HepG2 (cell line): Measurements from ENCODE around the gene C1orf159. TPM values are rescaled to one million over a fixed set of nuclear protein-coding genes. Genes with fewer than 3 reads are reported as not detected.

Experiments used
- ATAC-seq: fragments of 200-7000 bp; cut with Tn5 transposase; 3 replicates; pipeline ENCODE4 v1.9.1; 2020; ENCODE audit warnings: mild to moderate bottlenecking, moderate library complexity
- BruUV-seq: library from RNA; stranded (reverse); fragments of 400-500 nt; replicated peaks from 2 replicates; lab custom pipeline; 2021; lab: Mats Ljungman, UMichigan
- CTCF ChIA-PET: fragments of 300-600 bp; formaldehyde crosslinking; extraction: SDS; loops from one replicate; lab custom pipeline; 2021; ENCODE audit warnings: low total read pairs, inconsistent platforms, low intra/inter-chr PET ratio; lab: Yijun Ruan, JAX
- POLR2A ChIA-PET: fragments of 350-600 bp; sonication (Branson Sonifier 250); formaldehyde crosslinking; loops from one replicate; lab custom pipeline; 2020; ENCODE audit warnings: antibody characterized with exemption, inconsistent platforms; lab: Yijun Ruan, JAX
- DNase-seq: peaks from one replicate; pipeline ENCODE4 v3.0.0-alpha.2; 2015; ENCODE audit warnings: low spot score
- FAIRE-seq: peaks from 3 replicates; lab custom pipeline; 2011; peaks lifted over from hg19 to GRCh38; lab: Jason Lieb, UNC
- H2AFZ ChIP-seq: one replicate; pipeline ENCODE4 v1.6.1; 2011; ENCODE audit warnings: low read length, inconsistent platforms
- H3K27ac ChIP-seq: fragments of 300-600 bp; 3 replicates; pipeline ENCODE4 v1.8.0; 2011; ENCODE audit warnings: mixed run types, mild to moderate bottlenecking, mixed read lengths, low read length, inconsistent platforms; ENCODE audit not compliant: insufficient read depth; ENCODE audit errors: extremely low read length
- H3K27me3 ChIP-seq, 2 experiments: fragments of 200-600 bp in 1 of 2; 2 replicates in 1 of 2; 3 replicates in 1 of 2; pipeline versions ENCODE4 v1.6.0 to v1.8.0; 2011; ENCODE audit warnings: low read length in 2 of 2, mild to moderate bottlenecking in 2 of 2, moderate library complexity in 2 of 2, inconsistent platforms in 1 of 2; ENCODE audit not compliant: insufficient read depth in 2 of 2, control insufficient read depth in 1 of 2
- H3K36me3 ChIP-seq, 2 experiments: fragments of 200-600 bp in 1 of 2; replicated peaks in 1 of 2; 2 replicates in 1 of 2; 3 replicates in 1 of 2; pipeline versions ENCODE4 v1.5.1 to v1.8.0; 2011; ENCODE audit warnings: low read length in 2 of 2, inconsistent platforms in 1 of 2; ENCODE audit not compliant: insufficient read depth in 2 of 2, control insufficient read depth in 1 of 2
- H3K4me1 ChIP-seq: 2 replicates; pipeline ENCODE4 v1.5.1; 2012; ENCODE audit warnings: low read length, inconsistent platforms; ENCODE audit not compliant: insufficient read depth
- H3K4me2 ChIP-seq: 2 replicates; pipeline ENCODE4 v1.6.0; 2011; ENCODE audit warnings: low read depth, low read length, inconsistent platforms
- H3K4me3 ChIP-seq, 3 experiments: fragments of 200-600 bp in 1 of 3; sonication (generic), shearing (Covaris generic) in 1 of 3; replicated peaks in 1 of 3; 2 replicates each; pipeline ENCODE4 v1.5.1; 2011 to 2016; ENCODE audit warnings: low read length in 3 of 3, inconsistent platforms in 2 of 3, low read depth in 2 of 3, mild to moderate bottlenecking in 2 of 3, control low read depth in 1 of 3, mixed read lengths in 1 of 3; ENCODE audit not compliant: insufficient read depth in 1 of 3
- H3K79me2 ChIP-seq: one replicate; pipeline ENCODE4 v1.6.1; 2011; ENCODE audit warnings: low read length, inconsistent platforms; ENCODE audit not compliant: insufficient read depth
- H3K9ac ChIP-seq: 2 replicates; pipeline ENCODE4 v1.6.0; 2011; ENCODE audit warnings: mild to moderate bottlenecking, low read depth, low read length, inconsistent platforms; ENCODE audit not compliant: insufficient read depth
- H3K9me3 ChIP-seq: 2 replicates; pipeline ENCODE4 v1.5.1; 2012; ENCODE audit warnings: mild to moderate bottlenecking, low read length
- H4K20me1 ChIP-seq: 2 replicates; pipeline ENCODE4 v1.6.0; 2011; ENCODE audit warnings: inconsistent platforms, mild to moderate bottlenecking, low read length, moderate library complexity; ENCODE audit not compliant: insufficient read depth
- BORCS8-MEF2B ChIP-seq: sonication (generic); formaldehyde crosslinking; IDR thresholded peaks from 2 replicates; pipeline ENCODE4 v1.8.0; 2022; ENCODE audit warnings: mild to moderate bottlenecking, missing genetic modification reagents
- CC2D1A ChIP-seq: sonication (generic); formaldehyde crosslinking; IDR thresholded peaks from 2 replicates; pipeline ENCODE4 v1.8.1; 2023; ENCODE audit warnings: mild to moderate bottlenecking, missing genetic modification reagents
- GATAD2A ChIP-seq: IDR thresholded peaks from 2 replicates; pipeline ENCODE4 v1.6.1; 2016
- HOXA7 ChIP-seq: sonication (generic); formaldehyde crosslinking; IDR thresholded peaks from 2 replicates; pipeline ENCODE4 v1.8.1; 2022; ENCODE audit warnings: mild to moderate bottlenecking, missing genetic modification reagents, moderate library complexity
- REPIN1 ChIP-seq: sonication (generic); formaldehyde crosslinking; IDR thresholded peaks from 2 replicates; pipeline ENCODE4 v1.8.0; 2022; ENCODE audit warnings: missing genetic modification reagents, low read depth, mild to moderate bottlenecking, borderline replicate concordance
- SNAPC2 ChIP-seq: sonication (generic); formaldehyde crosslinking; IDR thresholded peaks from 2 replicates; pipeline ENCODE4 v1.8.1; 2022; ENCODE audit warnings: mild to moderate bottlenecking, missing genetic modification reagents
- THAP7 ChIP-seq: sonication (generic); formaldehyde crosslinking; IDR thresholded peaks from 2 replicates; pipeline ENCODE4 v1.8.1; 2023; ENCODE audit warnings: mild to moderate bottlenecking, missing genetic modification reagents
- ZIK1 ChIP-seq: sonication (generic); formaldehyde crosslinking; IDR thresholded peaks from 2 replicates; pipeline ENCODE4 v1.5.0; 2020; ENCODE audit warnings: mild to moderate bottlenecking, low read depth, missing genetic modification reagents, borderline replicate concordance
- ZNF101 ChIP-seq: sonication (generic); formaldehyde crosslinking; IDR thresholded peaks from 2 replicates; pipeline ENCODE4 v1.4.0; 2020; ENCODE audit warnings: mild to moderate bottlenecking, low read depth, missing genetic modification reagents, borderline replicate concordance
- ZNF24 ChIP-seq: fragments of 450-650 bp; IDR thresholded peaks from 2 replicates; pipeline ENCODE4 v1.6.1; 2017; ENCODE audit warnings: antibody characterized with exemption, mild to moderate bottlenecking
- ZNF256 ChIP-seq: sonication (generic); formaldehyde crosslinking; conservative IDR thresholded peaks from 2 replicates; pipeline ENCODE4 v1.4.0; 2020; ENCODE audit warnings: missing genetic modification reagents
- ZNF629 ChIP-seq: sonication (generic); formaldehyde crosslinking; conservative IDR thresholded peaks from 2 replicates; pipeline ENCODE4 v1.5.0; 2020; ENCODE audit warnings: missing genetic modification reagents
- ZNF670 ChIP-seq: sonication (generic); formaldehyde crosslinking; IDR thresholded peaks from 2 replicates; pipeline ENCODE4 v1.8.0; 2022; ENCODE audit warnings: mild to moderate bottlenecking, missing genetic modification reagents, borderline replicate concordance
- ZNF672 ChIP-seq: sonication (generic); formaldehyde crosslinking; IDR thresholded peaks from 2 replicates; pipeline ENCODE4 v1.8.1; 2022; ENCODE audit warnings: missing genetic modification reagents
- ZNF768 ChIP-seq: sonication (generic); formaldehyde crosslinking; IDR thresholded peaks from 2 replicates; pipeline ENCODE4 v1.4.0; 2020; ENCODE audit warnings: missing genetic modification reagents
- ZNF816 ChIP-seq: sonication (generic); formaldehyde crosslinking; IDR thresholded peaks from 2 replicates; pipeline ENCODE4 v1.8.0; 2022; ENCODE audit warnings: missing genetic modification reagents, mild to moderate bottlenecking, borderline replicate concordance
- whole genome bisulfite sequencing: methylation state at CpG from one replicate; pipeline ENCODE4 v1.1.6; 2017; ENCODE audit warnings: low lambda C conversion rate; 5-methylcytosine and 5-hydroxymethylcytosine counted together
- in situ Hi-C: cut with HindIII; loops from 2 replicates; pipeline ENCODE4 v1.10.0; 2017; ENCODE audit warnings: low pct_unique_long_range_greater_than_20kb; ENCODE audit not compliant: extremely low pct_ligation_motif_present
- intact Hi-C: fragments of 100-400 bp; cut with micrococcal nuclease; formaldehyde crosslinking; loops from one replicate; pipeline ENCODE4 v1.10.0; 2022; ENCODE audit not compliant: unreplicated experiment
- polyA plus RNA-seq, 8 experiments: library from polyadenylated mRNA; depleted of rRNA in 3 of 8; stranded (reverse) in 7 of 8; unstranded in 1 of 8; fragments of >200 nt; fragmentation: Illumina TruSeq in 4 of 8; extraction: Trizol in 4 of 8; gene quantifications; 2 replicates each; pipeline versions ENCODE4 v1.2.1 to v1.2.3, GENCODE V29; 2011 to 2016; ENCODE audit warnings: low read depth in 4 of 8, missing spikeins in 1 of 8, mixed read lengths in 1 of 8; ENCODE audit not compliant: insufficient read depth in 1 of 8
- total RNA-seq, 5 experiments: library from RNA; depleted of rRNA; stranded (reverse); fragments of >200 nt; fragmentation: Illumina TruSeq; extraction: Trizol; gene quantifications; 2 replicates each; pipeline ENCODE4 v1.2.3, GENCODE V29; 2016; ENCODE audit warnings: low read depth in 1 of 5
- TF ChIP-seq, protein P1 (sequence below): sonication (generic); formaldehyde crosslinking; IDR thresholded peaks from 2 replicates; pipeline ENCODE4 v1.5.0; 2020; ENCODE audit warnings: missing genetic modification reagents
- TF ChIP-seq, protein P2 (sequence below): sonication (generic); formaldehyde crosslinking; IDR thresholded peaks from 2 replicates; pipeline ENCODE4 v1.8.1; 2023; ENCODE audit warnings: mild to moderate bottlenecking, moderate library complexity, missing genetic modification reagents
- TF ChIP-seq, protein P3 (sequence below): fragments of 450-650 bp; IDR thresholded peaks from 2 replicates; pipeline ENCODE4 v1.6.1; 2017
- TF ChIP-seq, protein P4 (sequence below): sonication (generic); formaldehyde crosslinking; IDR thresholded peaks from 2 replicates; pipeline ENCODE4 v1.4.0; 2020; ENCODE audit warnings: missing genetic modification reagents

The C1orf159 gene
- total and polyA plus RNA-seq, 2 of the 13 experiments (the other 11 are each of a cell fraction or from before 2014, with no cell fraction given): 3.8 to 6.7 TPM

- no peaks in the 10 kb centered on the region for H3K9me3 ChIP-seq
- H2AFZ ChIP-seq: no peak overlapping the region
- no peak for FAIRE-seq
- no peaks in the 10 kb centered on the region for H3K36me3 ChIP-seq
- H3K4me2 ChIP-seq: no peak overlapping the region
- DNase-seq: no peak
- no peaks in the 10 kb centered on the region for H3K27me3 ChIP-seq
- H3K79me2 ChIP-seq: no peaks in the 10 kb centered on the region
- intact Hi-C loops: no loop called here
- POLR2A ChIA-PET: no interaction called here
- BruUV-seq: no TSS peak
- 97% methylated on average over 20 of the region's 38 CpGs for WGBS
- H3K27ac ChIP-seq: no peak overlapping the region
- in situ Hi-C loops: no loop called here
- TF ChIP-seq ZNF768 (CRISPR knock-in tag) (no peak), REPIN1 (CRISPR knock-in tag) (no peak), HOXA7 (CRISPR knock-in tag) (no peak), ZNF101 (CRISPR knock-in tag) (no peak), ZNF816 (CRISPR knock-in tag) (no peak), ZNF672 (CRISPR knock-in tag) (no peak), ZNF24 (no peak), ZIK1 (CRISPR knock-in tag) (no peak), ZNF629 (CRISPR knock-in tag) (no peak), GATAD2A (CRISPR knock-in tag) (no peak), ZNF256 (CRISPR knock-in tag) (no peak), BORCS8-MEF2B (CRISPR knock-in tag) (no peak), SNAPC2 (no peak), ZNF670 (CRISPR knock-in tag) (no peak), CC2D1A (CRISPR knock-in tag) (no peak), THAP7 (CRISPR knock-in tag) (no peak)
- TF ChIP-seq, protein P1, sequence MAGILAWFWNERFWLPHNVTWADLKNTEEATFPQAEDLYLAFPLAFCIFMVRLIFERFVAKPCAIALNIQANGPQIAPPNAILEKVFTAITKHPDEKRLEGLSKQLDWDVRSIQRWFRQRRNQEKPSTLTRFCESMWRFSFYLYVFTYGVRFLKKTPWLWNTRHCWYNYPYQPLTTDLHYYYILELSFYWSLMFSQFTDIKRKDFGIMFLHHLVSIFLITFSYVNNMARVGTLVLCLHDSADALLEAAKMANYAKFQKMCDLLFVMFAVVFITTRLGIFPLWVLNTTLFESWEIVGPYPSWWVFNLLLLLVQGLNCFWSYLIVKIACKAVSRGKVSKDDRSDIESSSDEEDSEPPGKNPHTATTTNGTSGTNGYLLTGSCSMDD (CRISPR knock-in tag): no peak
- TF ChIP-seq, protein P2, sequence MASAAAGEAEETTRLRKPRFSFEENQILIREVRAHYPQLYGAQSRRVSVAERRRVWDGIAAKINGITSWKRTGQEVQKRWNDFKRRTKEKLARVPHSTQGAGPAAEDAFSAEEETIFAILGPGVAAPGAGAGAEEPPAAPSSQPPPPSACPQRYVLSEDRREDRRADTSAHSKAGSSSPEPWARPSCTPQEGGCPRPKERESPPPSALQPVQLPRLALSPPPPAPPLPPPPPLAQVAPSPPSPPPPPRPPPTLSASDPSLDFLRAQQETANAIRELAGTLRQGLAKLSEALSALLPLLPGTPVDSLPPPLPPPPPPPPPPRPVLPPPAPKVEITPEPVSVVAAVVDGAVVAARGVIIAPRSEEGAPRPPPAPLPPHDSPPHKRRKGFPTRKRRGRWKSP: no peak
- TF ChIP-seq, protein P3, sequence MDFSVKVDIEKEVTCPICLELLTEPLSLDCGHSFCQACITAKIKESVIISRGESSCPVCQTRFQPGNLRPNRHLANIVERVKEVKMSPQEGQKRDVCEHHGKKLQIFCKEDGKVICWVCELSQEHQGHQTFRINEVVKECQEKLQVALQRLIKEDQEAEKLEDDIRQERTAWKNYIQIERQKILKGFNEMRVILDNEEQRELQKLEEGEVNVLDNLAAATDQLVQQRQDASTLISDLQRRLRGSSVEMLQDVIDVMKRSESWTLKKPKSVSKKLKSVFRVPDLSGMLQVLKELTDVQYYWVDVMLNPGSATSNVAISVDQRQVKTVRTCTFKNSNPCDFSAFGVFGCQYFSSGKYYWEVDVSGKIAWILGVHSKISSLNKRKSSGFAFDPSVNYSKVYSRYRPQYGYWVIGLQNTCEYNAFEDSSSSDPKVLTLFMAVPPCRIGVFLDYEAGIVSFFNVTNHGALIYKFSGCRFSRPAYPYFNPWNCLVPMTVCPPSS: no peak
- TF ChIP-seq, protein P4, sequence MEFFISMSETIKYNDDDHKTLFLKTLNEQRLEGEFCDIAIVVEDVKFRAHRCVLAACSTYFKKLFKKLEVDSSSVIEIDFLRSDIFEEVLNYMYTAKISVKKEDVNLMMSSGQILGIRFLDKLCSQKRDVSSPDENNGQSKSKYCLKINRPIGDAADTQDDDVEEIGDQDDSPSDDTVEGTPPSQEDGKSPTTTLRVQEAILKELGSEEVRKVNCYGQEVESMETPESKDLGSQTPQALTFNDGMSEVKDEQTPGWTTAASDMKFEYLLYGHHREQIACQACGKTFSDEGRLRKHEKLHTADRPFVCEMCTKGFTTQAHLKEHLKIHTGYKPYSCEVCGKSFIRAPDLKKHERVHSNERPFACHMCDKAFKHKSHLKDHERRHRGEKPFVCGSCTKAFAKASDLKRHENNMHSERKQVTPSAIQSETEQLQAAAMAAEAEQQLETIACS: no peak
- TF ChIP-seq, all 625 proteins: peak for 0
- CTCF ChIA-PET: no interaction called here
- Histone ChIP-seq H3K4me3 (no peak overlapping the region), H3K9ac (no peak overlapping the region), H4K20me1 (no peaks in the 10 kb centered on the region), H3K4me1 (no peaks in the 10 kb centered on the region)
- ATAC-seq: no peak
These were observed 29.7 kb downstream of the C1orf159 start for GRCh38 chr1:1085911-1086841.
